HG03108 (cell line): ENCODE measurements around the gene ZNF75A.
"Not testable (repeated sequence)": the region's sequence is repeated elsewhere in the genome, so short reads cannot be mapped to it uniquely, and the experiment has no call there.

Experiments
- ATAC-seq: cut with Tn5 transposase; IDR thresholded peaks from one replicate; pipeline ENCODE4 v1.9.1; 2021; ENCODE audit warnings: moderate library complexity; ENCODE audit not compliant: unreplicated experiment

ZNF75A gene

DNA sequence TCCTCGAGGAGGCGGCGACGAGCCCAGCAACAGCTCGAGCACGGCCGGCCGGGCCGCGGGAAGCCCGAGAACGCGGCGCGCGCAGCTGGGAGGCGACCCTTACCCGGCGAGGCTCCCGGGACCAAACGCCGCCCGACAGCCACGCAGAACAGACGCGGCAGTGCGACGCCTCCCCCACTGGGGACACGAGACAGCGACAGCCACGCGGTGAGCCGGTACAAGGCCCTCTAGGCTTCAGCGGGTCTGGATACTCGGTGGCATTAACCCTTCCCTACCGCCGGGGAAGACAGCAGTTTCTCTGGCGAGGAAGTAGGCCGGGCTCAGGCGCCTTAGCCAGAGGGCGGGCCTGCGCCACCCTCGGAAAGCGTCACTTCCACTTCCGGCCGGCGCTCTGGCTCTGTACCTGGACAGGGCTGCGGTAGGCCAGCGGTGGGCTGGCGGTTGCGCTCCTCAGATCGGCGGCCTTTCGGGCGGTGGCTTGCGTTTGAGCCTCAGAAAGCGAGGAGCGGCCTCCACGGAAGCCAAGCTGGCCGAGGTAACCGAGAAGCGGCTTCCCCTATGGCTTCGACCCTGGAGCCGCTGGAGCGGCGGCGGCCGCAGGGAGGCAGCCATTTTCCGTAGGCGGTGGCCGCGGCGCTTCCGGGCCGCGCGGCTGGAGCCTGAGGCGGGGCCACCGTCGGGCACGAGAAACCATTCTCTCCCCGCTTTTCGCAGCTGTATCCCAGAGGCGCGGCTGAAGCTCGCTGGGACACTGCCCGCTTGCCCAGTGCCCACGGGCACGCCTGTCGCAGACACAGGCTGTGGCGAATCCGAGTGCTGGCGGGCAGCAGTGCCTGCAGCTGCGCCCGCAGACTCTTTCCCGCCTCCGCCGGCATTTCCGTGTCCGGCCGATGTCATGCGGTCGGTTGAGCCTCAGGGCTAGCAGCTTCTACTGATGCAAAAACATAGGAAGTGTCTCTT is at the start of gene ZNF75A, which contains the start of gene TIGD7:
ZNF75A (plus strand) TSS at position 389 of the 960 bp plus-strand sequence. CDS start 2,932 bp downstream, outside the sequence.
TIGD7 (minus strand) TSS at position 322 of the 960 bp plus-strand sequence. CDS start 4,816 bp downstream, outside the sequence.
- peak; percentile 94 for ATAC-seq

DNA sequence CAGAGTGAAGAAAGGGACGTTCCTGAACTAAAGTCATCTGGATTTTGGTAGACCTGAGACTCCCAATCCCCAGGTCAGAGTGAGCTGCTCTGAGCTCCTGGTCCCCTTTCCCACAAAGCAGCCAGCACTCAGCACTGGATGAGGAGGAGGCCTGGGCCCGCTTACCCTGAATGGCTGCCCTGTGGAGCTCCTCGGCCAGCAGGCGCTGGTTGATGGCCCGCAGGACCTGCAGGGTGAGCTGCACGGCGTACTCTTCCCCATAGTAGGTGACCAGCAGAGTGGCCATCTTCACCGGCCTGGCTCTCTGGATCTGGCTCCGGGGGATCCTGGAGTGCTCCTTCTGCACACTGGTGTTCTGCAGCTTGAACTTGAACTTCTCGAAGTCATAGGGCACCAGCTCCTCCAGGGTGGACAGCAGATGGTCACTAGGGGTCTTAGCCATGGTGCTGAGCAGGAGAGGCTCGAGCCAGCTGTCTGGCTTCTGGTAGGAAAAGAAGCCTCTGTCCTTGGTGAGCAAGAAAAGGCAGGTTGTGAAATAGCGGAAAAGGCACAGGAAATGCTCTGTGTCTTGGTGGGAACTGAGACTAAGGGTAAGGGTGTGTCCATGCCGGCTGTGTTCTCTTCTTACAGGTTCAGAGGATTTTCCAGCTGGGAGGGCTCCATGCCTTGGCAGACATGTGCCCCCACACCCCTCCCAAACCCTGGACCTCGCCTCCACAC is 49.0 kb upstream of the ZNF75A start, which contains the start of gene MEFV:
MEFV (minus strand) TSS at position 488 of the 720 bp plus-strand sequence; CDS start at position 442, 46 bp downstream.
- no peak for ATAC-seq

DNA sequence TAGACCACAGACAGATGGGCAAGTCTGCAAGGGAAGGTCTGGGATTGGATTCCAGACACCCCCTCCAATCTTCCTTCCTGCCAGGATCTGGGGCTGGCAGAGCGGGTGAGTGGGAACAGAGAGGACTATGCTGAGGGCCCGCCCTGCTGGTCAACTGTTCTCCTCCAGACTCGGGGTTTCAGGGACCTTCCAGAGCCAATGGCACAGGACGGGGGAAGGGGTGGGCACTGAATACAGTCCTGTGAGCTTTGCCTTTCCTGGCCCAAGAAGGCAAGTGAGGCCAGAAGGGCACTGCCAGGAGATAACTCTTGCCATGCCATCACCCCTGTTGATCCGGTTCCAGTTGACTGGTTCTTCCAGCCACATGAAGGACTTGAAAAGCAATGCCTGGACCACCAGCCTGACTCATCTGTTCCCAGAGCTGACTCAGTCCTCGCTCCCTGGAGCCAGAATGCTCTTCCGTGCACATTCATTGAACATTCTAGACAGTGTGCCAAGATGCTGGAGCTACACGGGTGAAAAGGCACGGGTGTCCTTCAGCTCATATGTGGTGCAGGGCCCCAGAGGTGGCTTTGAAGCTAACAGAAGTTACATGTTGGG is 48.3 kb upstream of the ZNF75A start:
- no peak for ATAC-seq

DNA sequence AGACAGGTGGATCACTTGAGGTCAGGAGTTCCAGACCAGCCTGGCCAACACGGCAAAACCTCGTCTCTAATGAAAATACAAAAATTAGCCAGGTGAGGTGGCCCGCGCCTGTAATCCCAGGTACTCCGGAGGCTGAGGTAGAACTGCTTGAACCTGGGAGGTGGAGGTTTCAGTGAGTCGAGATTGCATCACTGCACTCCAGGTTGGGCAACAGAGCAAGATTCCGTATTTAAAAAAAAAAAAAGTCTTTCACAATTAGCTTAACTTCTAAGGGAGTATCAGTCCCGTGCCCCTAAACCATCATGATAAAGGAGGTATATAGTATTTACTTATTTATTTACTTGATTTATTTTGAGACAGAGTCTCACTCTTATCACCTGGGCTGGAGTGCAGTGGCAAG is 45.5 kb upstream of the ZNF75A start:
- ATAC-seq = no peak

DNA sequence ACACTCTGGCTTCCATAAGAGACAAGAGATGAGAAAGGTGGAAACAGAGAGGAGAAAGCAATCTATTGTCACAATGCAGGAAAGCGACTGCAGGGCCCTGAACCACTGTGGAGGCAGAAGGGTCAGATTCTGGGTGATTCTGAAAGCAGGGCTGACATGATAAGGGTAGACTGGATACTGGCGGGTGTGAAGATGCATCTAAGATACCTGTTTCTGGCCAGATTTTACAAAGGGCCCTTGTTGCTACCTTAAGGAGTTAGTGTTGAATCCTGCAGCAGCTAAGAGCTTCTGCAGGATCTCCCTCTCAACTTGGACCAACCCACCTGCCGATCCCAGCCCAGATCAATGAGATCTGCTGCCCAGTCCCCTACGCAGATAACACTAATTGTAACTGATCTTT is 42.8 kb upstream of the ZNF75A start:
- no peak for ATAC-seq

DNA sequence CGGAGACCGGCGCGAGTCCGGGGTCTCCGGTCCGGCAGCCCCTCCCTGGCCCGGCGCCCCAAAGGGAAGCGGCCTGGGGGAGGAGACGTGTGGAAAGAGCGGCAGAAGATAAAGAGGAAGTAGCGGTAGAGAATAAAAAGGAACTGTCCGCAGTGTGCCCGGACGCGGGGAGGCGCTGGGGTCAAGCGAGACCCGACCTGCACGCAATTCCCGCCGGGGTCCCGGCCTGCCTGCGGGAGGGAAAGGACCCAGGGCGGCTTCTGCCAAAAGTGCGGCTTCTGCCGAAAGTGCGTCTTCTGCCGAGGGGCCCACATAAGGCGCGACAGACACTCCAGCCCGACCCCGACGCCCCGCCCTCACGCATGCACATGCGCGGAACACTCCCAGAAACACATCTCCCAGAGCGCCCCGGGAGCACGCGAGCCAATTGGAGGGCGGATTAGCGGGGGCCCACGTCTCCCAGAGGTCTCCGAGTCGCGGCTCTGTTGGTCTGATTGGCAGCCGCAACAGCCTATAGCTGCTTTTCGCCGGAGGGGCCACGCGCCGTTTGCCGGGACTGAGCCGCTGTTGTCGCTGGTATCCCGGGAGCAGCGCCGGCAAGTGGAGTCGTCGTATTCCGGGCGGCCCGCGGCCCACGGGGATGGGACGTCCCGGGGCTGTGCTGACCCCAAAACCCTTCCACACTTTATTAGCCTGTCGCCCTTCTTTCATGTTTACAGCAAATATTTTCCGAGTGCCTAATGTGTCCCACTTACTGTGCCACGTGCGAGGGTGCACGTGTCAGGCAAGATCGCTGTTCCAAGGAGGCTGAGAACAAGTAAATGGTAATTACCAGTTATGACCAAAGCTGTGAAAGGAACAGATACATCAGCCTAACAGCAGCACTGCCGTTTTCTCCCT is 40.9 kb upstream of the ZNF75A start:
- ATAC-seq = peak; percentile 86

DNA sequence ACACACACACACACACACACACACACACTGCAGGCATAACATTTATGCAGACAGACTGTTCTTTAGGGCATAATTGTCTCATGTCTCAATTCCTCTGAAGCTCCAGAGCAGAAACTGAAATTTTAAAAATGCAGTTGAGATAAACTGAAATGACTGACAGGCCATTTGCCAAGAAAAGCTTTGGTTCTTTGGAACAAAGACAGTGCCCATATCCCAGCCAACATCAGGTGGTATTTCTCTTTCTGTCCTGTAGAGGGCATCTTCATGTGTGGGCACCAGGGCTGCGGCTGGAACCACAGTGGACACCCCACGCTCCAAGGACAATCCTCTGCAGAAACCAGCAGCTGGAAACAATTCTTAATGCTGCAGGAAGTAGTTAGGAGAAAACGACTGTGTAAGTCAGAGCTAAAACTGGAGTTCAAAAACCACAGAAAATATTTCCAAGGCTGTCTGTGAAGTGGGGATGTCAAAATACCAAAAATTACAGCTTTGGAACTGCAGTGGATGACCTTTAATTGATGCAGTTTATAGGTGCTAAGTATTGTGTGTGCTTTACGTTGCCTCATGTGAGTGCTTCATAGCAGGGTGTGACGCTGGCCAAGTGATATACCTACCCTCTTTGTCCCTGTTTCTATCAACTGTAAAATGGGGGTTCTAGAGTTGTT is 38.3 kb upstream of the ZNF75A start:
- no peak for ATAC-seq

DNA sequence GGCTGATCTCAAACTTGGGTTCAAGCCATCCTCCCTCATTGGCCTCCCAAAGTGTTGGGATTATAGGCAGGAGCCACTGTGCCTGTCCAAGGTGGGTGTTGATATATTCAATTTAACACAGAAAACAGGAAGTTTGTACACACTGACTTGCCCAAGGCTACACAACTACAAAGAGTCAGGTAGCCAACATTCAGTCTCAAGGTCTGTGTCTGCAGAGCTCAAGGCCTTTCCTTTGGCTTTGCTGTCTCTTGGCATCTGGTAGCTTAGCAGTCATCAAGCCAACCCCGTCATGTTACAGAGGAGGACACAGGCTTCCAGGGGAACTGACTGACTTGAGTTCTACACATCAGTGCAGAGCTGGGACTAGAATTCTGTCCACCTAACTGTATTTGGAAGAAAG is 37.0 kb upstream of the ZNF75A start:
- no peak for ATAC-seq

DNA sequence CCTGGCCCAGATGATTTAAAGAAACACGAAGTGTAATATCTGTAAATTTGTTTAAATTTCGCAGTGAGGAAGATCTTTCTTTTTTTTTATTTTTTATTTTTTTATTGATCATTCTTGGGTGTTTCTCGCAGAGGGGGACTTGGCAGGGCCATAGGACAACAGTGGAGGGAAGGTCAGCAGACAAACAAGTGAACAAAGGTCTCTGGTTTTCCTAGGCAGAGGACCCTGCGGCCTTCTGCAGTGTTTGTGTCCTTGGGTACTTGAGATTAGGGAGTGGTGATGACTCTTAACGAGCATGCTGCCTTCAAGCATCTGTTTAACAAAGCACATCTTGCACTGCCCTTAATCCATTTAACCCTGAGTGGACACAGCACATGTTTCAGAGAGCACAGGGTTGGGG is 34.6 kb upstream of the ZNF75A start:
- ATAC-seq = not testable (repeated sequence)

DNA sequence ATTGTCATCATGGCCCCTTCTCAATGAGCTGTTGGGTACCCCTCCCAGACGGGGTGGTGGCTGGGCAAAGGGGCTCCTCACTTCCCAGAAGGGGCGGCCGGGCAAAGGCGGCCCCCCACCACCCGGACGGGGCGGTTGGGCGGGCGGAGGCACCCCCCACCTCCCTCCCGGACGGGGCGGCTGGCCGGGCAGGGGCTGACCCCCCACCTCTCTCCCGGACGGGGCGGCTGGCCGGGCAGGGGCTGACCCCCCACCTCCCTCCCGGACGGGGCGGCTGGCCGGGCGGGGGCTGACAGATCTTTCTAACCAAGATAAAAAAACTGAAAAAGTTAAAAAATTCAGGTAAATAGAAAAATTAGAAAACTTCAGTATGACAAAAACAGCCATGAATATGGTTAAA is 34.0 kb upstream of the ZNF75A start:
- not testable (repeated sequence) for ATAC-seq

DNA sequence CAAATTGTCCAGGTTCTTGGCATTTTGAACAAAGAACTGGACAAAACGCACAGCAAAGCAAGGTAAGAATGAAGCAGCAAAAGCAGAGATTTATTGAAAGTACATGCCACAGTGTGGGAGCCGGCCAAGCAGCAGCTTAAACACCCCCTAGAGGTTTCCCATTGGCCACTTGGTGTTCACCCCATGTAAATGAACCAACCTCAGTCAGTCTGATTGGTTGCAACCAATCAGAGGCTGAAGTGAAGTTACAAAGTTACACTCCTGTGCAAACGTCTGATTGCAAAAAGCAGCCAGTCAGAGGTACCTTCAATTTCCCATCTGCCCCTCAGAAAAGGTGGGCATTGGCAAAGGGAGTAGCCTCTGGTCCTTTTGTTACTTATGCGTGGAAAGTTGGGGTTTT is 30.8 kb upstream of the ZNF75A start:
- no peak for ATAC-seq

DNA sequence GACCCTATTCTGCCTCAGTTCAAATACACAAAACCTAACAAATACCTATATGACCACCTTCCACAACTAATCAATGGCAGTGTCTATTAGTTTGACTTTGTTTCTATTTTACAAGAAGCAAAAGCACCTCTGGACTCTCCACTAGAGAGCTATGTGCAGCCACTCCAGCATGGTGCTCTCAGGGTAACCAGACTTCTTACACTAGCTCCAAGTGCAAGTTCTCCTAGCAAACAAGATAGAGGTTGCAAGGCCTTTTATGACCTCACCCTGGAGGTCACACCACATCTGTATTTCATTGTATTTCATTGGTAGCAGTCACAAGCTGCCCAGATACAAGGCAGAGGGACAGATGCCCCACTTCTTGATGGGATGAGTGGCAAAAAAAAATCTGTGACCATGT is 30.4 kb upstream of the ZNF75A start:
- no peak for ATAC-seq

DNA sequence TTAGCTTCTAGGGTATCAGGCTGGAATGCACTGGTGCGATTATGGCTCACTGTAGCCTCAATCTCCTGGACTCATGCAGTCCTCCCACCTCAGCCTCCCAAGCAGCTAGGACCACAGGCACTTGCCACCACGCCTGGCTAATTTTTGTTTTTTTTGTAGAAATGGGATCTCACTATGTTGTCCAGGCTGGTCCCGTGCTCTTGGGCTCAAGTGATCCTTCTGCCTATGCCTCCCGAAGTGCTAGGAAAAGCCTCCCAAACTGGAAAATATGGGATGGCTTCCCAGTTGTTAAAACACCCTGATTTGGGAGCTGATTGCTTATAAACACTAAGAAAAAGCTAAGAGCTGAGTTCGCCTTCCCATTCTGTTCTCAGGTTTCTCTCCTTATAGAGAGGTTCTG is 28.6 kb upstream of the ZNF75A start:
- ATAC-seq = no peak

DNA sequence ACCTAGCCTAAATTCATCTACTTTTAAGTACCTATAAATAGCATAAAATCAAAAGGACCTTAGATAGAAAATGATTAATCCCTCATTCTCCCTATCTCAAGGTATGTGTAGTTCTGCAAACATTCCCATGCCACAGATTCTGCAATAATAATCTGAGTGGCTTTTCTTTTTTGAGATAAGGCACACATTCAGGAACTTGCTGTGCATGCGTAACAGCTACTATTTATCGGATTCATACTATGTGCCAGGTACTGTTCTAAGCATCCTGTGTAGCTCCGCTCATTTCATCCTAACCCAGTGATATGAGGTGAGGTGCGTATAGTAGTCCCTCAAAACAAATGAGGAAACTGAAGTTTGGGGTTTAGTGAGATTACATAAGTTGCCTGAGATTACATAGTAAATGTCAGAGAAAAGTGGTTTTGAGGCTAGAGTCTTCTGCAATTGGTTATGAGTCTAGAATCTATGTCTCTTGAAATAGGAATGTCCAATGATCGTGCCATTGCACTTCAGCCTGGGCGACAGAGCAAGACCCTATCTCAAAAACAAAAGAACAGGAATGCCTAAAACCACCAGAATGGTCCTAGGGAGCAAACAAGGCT is 24.0 kb upstream of the ZNF75A start:
- ATAC-seq = no peak

DNA sequence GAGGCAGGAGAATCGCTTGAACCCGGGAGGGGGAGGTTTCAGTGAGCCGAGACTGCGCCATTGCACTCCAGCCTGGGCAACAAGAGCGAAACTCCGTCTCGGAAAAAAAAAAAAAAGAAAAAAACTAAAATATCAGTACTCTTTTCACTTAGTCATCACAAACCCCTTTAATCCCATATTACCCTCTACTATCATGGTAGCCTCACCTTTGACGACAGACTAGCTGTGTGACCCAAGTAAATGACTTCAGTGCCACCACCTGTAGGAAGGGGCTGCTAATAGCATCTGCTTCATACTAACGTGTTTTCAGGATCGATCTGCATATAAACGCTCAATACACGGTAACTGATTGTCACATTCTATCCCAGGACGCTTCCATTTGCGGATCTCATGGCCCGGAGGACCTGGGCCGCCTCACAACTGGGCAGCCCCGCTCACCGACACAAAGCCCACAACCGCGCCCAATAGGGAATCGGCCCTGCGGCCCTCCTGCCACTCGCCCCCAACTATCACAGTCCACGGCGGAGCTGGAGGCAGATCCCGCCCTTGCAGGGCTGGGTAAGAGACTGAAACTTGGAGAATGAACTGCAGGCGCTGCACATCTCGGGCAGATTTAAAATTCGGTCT is 23.1 kb upstream of the ZNF75A start:
- peak; percentile 11 for ATAC-seq

DNA sequence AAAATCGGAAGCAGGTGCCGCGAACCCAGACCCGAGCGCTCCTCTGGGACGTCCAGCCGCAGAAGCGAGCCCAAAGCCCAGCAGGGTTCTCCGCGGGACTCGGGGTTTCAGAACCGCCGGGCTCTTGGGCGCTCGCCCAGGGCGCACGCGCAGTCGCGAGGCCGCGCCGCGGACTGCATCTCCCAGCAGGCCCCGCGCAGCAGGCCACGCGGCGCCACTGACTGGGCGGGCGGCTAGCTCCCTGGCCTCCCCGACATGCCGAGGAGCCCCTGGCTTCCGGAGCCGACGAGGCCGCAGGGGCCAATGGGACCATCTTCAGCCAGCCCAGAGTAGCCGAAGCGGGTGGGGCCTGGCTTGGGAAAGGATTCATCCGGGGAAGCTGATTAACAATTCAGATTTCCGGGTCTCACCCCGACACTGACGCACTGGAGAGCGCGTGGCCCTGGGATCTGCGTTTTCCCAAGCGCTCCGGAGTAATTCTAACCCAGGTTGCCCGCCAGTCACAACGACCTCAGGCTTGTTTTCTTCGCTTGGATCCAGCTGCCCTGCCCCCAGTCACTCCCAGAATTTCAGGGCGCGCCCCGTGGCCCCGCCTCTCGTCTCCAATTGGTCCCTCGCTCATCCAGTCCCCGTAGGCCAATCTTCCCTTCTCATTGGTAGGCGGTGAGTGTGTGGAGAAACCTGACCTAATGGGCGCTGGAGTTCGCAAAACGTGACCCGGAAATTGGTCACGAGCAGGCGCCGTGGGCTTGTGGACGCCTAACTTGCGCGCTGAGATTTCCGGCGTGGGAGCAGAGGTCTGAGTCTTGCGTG is 22.4 kb upstream of the ZNF75A start, which contains the start of gene ZNF263:
ZNF263 (plus strand) TSS at position 762 of the 813 bp plus-strand sequence. CDS start 328 bp downstream, outside the sequence.
- peak; percentile 76 for ATAC-seq

DNA sequence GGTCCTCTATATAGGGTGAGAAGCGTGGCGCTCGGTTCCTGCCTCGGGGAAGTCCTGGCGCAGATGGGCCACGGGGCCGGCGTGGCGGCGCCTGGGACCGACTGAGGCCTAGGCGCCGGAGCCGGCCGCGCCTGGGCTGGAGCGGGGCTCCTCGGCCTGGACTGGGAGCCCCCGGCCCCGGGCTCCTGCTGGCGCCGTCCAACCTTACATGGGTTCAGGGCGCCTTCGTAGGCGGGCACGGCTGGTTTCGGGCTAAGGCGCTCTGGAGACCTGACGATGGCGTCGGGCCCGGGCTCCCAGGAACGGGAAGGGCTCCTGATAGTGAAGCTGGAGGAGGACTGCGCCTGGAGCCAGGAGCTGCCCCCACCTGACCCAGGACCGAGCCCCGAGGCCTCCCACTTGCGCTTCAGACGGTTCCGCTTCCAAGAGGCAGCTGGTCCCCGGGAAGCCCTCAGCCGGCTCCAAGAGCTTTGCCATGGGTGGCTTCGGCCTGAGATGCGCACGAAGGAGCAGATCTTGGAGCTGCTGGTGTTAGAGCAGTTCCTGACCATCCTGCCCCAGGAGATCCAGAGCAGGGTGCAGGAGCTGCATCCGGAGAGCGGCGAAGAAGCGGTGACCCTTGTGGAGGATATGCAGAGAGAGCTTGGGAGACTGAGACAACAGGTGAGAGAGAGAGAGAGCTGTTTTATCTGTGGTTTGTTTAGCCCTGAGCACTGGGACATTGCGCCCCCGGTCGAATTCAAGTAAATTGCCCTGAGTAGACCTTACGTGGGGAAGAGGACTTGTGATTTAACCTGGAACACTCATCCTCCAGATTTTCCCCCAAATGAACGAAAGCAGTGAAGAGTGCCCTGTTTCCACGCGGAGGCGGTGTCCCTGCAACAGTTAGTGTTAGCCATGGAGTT is 21.5 kb upstream of the ZNF75A start:
- ATAC-seq = no peak
